Pancreas (tissue), 10 donors: ENCODE measurements around the gene ITPK1. TPM values are rescaled to one million over a fixed set of nuclear protein-coding genes. Genes with fewer than 3 reads are reported as not detected.
A peak's percentile ranks its signal among the peaks of the same experiment; 100 is the strongest.
"Not testable (repeated sequence)": the region's sequence is repeated elsewhere in the genome, so short reads cannot be mapped to it uniquely, and the experiment has no call there.

Experiments
- ATAC-seq, 4 donors: fragments of 200-7000 bp; cut with Tn5 transposase; one replicate each; pipeline versions ENCODE4 v1.8.0 to v1.9.1; 2020; ENCODE audit warnings: mild to moderate bottlenecking in 4 of 4, moderate library complexity in 4 of 4
- DNase-seq, 6 donors: peaks; one replicate each; pipeline ENCODE4 v3.0.0-alpha.2; 2020
- FAIRE-seq: peaks from 2 replicates; lab custom pipeline; 2012; peaks lifted over from hg19 to GRCh38; lab: Jason Lieb, UNC
- H3K27ac ChIP-seq, 4 donors: fragments of 200-600 bp; sonication (generic); 1 replicate in 3 of 4; 2 replicates in 1 of 4; pipeline versions ENCODE4 v1.5.0 to v1.8.0; 2020
- H3K27me3 ChIP-seq, 4 donors: fragments of 200-600 bp; one replicate each; pipeline ENCODE4 v1.8.0; 2021
- H3K36me3 ChIP-seq, 3 donors: fragments of 200-600 bp; sonication (generic) in 1 of 3; one replicate each; pipeline versions ENCODE4 v1.5.0 to v1.8.0; 2020 to 2021
- H3K4me1 ChIP-seq, 3 donors: fragments of 200-600 bp; one replicate each; pipeline ENCODE4 v1.8.0; 2021
- H3K4me3 ChIP-seq, 4 donors: fragments of 200-600 bp; sonication (generic) in 2 of 4; one replicate each; pipeline versions ENCODE4 v1.5.0 to v1.8.0; 2020 to 2021
- H3K9me3 ChIP-seq, 4 donors: fragments of 200-600 bp; one replicate each; pipeline ENCODE4 v1.8.0; 2021
- CTCF ChIP-seq, 4 donors: fragments of 200-600 bp; sonication (generic) in 3 of 4; IDR thresholded peaks; one replicate each; pipeline versions ENCODE4 v1.5.0 to v1.8.0; 2021; ENCODE audit warnings: antibody characterized with exemption in 4 of 4
- WGBS, 2 donors: extraction: QIAGEN DNeasy Blood & Tissue Kit; methylation state at CpG; one replicate each; pipeline ENCODE4 v1.1.7; 2013; 5-methylcytosine and 5-hydroxymethylcytosine counted together
- intact Hi-C, 3 donors: fragments of 100-400 bp; cut with DNase I; formaldehyde crosslinking; loops; one replicate each; pipeline versions ENCODE4 v1.11.1 to v1.14.2; 2022
- polyA plus RNA-seq, 2 donors: library from polyadenylated mRNA; stranded (reverse); fragments of 200-250 nt; gene quantifications; one replicate each; pipeline ENCODE4 v1.2.3, GENCODE V29; 2013
- total RNA-seq, 6 donors: library from RNA; stranded (reverse); fragmentation: NEBNext Ultra II Directional in 4 of 6; extraction: Animal tissue kit (Norgen Biotek cat#: 25700) in 4 of 6; gene quantifications; one replicate each; pipeline versions ENCODE4 v1.2.1 to v1.2.4, GENCODE V29; 2021 to 2023
- donor health status: healthy with polysubstance abuse.
- donor health status: DM: no; HTN: no; CAD: no; lungs with moderate emphysema.
- donor health status: DM: no; HTN: no; CAD: no.
- donor health status: control.
- donor health status: control.
- donor health status: Bipolar disorder and iron deficiency.
- donor health status: DM: yes; HTN: yes; CAD: no.
- donor health status: DM: no; HTN: no; CAD: no.
- donor health status: DM: no; HTN: no; CAD: no.
- donor health status: DM: yes; HTN: yes; CAD: no.

ITPK1 gene
- total and polyA plus RNA-seq, 8 donors: 23.2 to 38.3 (median 33.0) TPM

GRCh38 chr14:93114068-93114710 is 1.5 kb downstream of the ITPK1 start:
- Histone ChIP-seq H3K27me3 (no peaks in the 10 kb centered on the region), H3K4me1 (peaks cover 6 to 23% (median 7%) of the 10 kb centered on the region in 3 donors), H3K36me3 (no peaks in the 10 kb centered on the region), H3K27ac (peak overlapping the region in 3 of 4 donors; percentile 62 to 98 (median 87)), H3K9me3 (no peaks in the 10 kb centered on the region), H3K4me3 (peak overlapping the region; percentile 83 to 92 (median 88))
- ATAC-seq: peak in 3 of 4 donors; percentile 5 to 12 (median 9)
- DNase-seq: peak in 2 of 6 donors; percentile 30 to 72
- TF ChIP-seq CTCF (IDR thresholded peaks at IDR 0.05): no peak
- WGBS, 2 donors: 7 to 9% methylated on average over 18 of the region's 18 CpGs
- FAIRE-seq: no peak
- intact Hi-C loops: loop anchor here in 1 of 3 donors (10.0 kb wide), 1 partner anchor 101 kb away; no protein-coding TSS in a partner anchor

- FAIRE-seq (no peak), DNase-seq (no peak), ATAC-seq (peak in 2 of 4 donors; percentile 31 to 38)
- WGBS, 2 donors: 14 to 24% methylated on average over 8 of the region's 8 CpGs
- Histone ChIP-seq H3K27me3 (no peaks in the 10 kb centered on the region), H3K27ac (peak overlapping the region in 2 of 4 donors; percentile 87 to 98), H3K4me1 (peaks cover 6 to 23% (median 7%) of the 10 kb centered on the region in 3 donors), H3K36me3 (no peaks in the 10 kb centered on the region), H3K9me3 (no peaks in the 10 kb centered on the region), H3K4me3 (peak overlapping the region in 2 of 4 donors; percentile 88 to 92)
- TF ChIP-seq CTCF (IDR thresholded peaks at IDR 0.05): no peak
- intact Hi-C loops: loop anchor here in 1 of 3 donors (10.0 kb wide), 1 partner anchor 101 kb away; no protein-coding TSS in a partner anchor
Observed at GRCh38 chr14:93113678-93114067, 2.1 kb downstream of the ITPK1 start.

- Histone ChIP-seq H3K36me3 (no peaks in the 10 kb centered on the region), H3K27me3 (no peaks in the 10 kb centered on the region), H3K4me3 (peak overlapping the region in 2 of 4 donors; percentile 88 to 92), H3K27ac (peak overlapping the region in 2 of 4 donors; percentile 87 to 98), H3K9me3 (no peaks in the 10 kb centered on the region), H3K4me1 (peaks cover 6 to 23% (median 7%) of the 10 kb centered on the region in 3 donors)
- 7 to 9% methylated on average over 15 of the region's 15 CpGs for WGBS, 2 donors
- peak; percentile 69 to 88 (median 84) for TF ChIP-seq CTCF (IDR thresholded peaks at IDR 0.05)
- intact Hi-C loops: loop anchor here in 1 of 3 donors (10.0 kb wide), 1 partner anchor 102 kb away; no protein-coding TSS in a partner anchor
- DNase-seq: peak in 5 of 6 donors; percentile 65 to 88 (median 80)
- ATAC-seq: peak; percentile 23 to 58 (median 40)
- no peak for FAIRE-seq
Observed at GRCh38 chr14:93112891-93113677, 2.6 kb downstream of the ITPK1 start.

- H3K4me3 ChIP-seq, FAIRE-seq, H3K27me3 ChIP-seq, H3K27ac ChIP-seq, ATAC-seq, H3K36me3 ChIP-seq, DNase-seq, H3K9me3 ChIP-seq: not testable (repeated sequence)
- WGBS, 2 donors: 88 to 90% methylated on average over 8 of the region's 8 CpGs
- intact Hi-C loops: loop anchor here in 1 of 3 donors (10.0 kb wide), 1 partner anchor 103 kb away; no protein-coding TSS in a partner anchor
- peaks cover 12 to 28% (median 14%) of the 10 kb centered on the region in 3 donors for H3K4me1 ChIP-seq
Observed at GRCh38 chr14:93111541-93111940, 4.2 kb downstream of the ITPK1 start.

GRCh38 chr14:93110856-93111419 is 4.8 kb downstream of the ITPK1 start:
- DNase-seq (no peak), FAIRE-seq (no peak), ATAC-seq (no peak)
- Histone ChIP-seq H3K9me3 (no peaks in the 10 kb centered on the region), H3K4me3 (no peak overlapping the region), H3K36me3 (no peaks in the 10 kb centered on the region), H3K27ac (no peak overlapping the region), H3K4me1 (peaks cover 15 to 28% (median 18%) of the 10 kb centered on the region in 3 donors), H3K27me3 (no peaks in the 10 kb centered on the region)
- no peak for TF ChIP-seq CTCF (IDR thresholded peaks at IDR 0.05)
- WGBS, 2 donors: 81 to 84% methylated on average over 5 of the region's 5 CpGs
- intact Hi-C loops: loop anchor here in 1 of 3 donors (10.0 kb wide), 1 partner anchor 104 kb away; no protein-coding TSS in a partner anchor
